ENCODE measurements around the gene LITAFD.

- TF ChIP-seq RAD21 (IDR thresholded peaks at IDR 0.05; ENCODE audit: low read depth) (no peak), MAX (IDR thresholded peaks at IDR 0.05) (no peak), CEBPB (IDR thresholded peaks at IDR 0.05) (no peak), FOXM1 (IDR thresholded peaks at IDR 0.05; ENCODE audit: borderline replicate concordance, low read depth) (no peak), ZBTB7A (IDR thresholded peaks at IDR 0.05; ENCODE audit: low read depth) (no peak), USF1 (IDR thresholded peaks at IDR 0.05) (no peak), CREB1 (IDR thresholded peaks at IDR 0.05; ENCODE audit: low read depth) (no peak), YY1 (IDR thresholded peaks at IDR 0.05; ENCODE audit: low read depth) (no peak), TEAD4 (IDR thresholded peaks at IDR 0.05) (no peak), NFIC (IDR thresholded peaks at IDR 0.05) (no peak)
Observed at GRCh38 chr16:8867216-8867931, 14.8 kb upstream of the LITAFD start.

Data from Ishikawa (cell line).